Measurements from ENCODE around the gene CD3G.
"Not testable (repeated sequence)": the region's sequence is repeated elsewhere in the genome, so short reads cannot be mapped to it uniquely, and the experiment has no call there.

The CD3G gene

DNA sequence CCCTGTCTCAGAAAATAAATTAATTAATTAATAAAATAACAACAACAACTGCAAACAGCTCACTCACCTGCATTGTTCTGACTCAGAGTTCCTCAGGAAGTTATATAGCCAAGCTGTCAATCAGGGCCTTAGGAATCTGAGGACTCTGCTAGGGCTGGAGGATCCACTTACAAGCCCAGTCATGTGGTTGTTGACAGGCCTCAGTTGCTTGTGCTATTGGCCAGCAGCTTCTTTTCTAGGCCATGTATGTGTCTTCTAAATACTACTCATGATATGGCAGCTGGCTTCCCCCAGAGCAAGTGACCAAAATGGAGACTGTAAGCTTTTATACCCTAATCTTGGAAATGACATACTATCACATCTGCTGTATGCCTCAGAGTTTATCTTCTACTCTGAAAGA is 36.4 kb downstream of the CD3G start:
- DNase-seq (ENCODE audit: low read depth): no peak

DNA sequence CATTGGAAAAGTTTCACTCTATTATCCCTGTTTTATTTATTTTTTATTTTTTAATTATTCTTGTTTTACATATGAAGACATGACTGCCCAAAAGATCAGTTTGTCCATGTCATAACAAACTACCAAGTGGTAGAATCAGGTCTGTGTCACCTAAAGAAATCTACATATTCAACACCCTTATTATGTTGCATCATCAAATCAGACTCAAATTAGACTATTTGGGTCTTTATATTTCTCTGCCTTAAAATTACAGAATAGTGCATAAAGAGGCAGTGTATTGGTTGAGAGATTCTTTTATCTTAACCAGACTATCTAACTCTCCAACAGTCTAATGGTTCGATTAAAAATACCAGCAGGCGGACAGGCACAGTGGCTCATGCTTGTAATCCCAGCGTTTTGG is 38.8 kb downstream of the CD3G start:
- DNase-seq (ENCODE audit: low read depth): no peak

DNA sequence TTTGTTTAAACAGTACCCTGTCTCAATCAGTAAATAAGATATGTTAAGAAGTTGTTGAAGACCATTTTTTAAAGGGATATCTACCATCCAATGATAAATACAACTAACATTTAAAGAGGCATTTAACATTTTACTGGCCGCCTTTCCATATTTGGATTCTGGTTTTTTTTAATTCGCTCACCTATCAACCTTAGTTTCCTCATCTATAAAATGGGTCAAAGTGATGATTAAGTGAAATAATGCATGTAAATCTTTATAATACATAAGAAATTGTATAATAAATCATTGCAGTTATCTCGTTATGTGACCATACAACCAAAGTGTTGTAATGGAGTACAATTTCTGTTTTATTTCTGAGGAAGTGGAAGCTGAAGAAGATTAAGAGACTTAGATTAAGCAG is 39.5 kb downstream of the CD3G start:
- DNase-seq (ENCODE audit: low read depth): no peak

DNA sequence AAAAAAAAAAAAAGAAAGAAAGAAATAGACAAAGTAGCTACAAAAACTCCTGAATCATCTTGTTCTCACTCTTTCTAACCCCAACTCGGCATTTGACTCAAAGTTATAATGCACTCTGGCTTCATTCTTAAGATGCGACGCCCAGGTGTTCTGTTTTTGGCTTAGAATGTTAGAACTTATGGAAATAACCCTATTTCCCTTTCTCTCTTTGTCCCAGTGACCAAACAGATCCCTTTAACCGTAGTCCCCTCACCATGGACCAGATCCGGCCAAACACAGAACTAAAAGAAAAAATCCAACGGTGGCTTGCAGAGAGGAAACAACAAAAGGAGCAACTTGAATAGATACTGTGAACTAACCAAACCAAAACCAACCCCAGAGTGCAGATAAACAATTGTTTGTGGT is 52.0 kb downstream of the CD3G start:
- no peak for DNase-seq (ENCODE audit: low read depth)

DNA sequence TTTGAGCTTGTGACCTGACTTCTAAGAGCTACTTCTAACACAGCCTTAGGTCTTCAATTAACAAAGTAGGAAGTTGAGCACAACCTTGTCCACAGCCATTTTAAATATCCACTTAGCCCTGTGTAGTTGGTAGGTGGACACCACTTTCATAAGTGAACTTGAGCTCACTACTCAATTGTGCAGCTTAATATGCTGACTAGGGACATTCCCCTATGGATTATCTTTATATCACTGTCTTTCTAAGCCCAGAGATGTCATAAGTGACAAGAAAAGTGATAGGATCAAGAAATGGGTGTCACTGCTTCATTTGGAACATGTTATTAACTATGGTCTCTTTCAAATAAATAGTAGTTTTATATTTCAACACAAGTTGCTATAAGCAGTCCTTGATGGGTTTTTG is 53.3 kb downstream of the CD3G start:
- no peak for DNase-seq (ENCODE audit: low read depth)

DNA sequence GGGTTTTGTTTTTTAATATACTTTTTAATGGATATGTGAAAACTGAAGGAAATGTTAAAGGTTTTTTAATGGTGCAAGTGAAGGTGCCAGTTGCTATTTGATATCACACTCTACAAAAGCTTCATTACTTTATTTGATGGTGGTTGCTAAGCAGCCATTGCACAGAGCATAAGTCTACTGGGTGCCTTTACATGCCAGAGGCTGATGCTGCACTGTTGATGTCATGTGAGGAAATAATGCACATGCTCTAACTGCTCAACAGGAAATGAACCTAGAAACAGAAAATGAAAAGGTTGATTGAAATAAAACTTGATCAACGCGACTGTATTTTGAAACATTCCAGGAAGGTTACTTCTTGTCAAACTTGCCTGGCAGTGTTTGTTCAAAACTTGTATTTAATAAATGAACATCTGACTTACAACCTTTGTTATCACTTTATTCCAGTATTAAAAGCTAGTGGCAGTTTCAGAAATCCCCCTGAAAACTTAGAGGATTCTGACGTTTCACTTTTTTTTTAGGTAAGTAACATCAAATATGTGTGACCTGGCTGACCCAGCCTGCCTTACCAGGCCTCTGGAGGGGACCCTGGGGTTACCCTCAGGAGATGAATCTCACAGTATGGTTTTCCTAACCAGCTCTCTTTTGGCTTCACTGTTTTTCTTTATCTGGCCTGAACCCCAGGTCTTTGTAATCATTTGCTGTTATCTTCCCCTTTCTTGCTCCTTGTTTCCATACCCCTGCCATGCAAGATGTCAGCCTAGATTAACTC is 54.8 kb downstream of the CD3G start:
- peak; percentile 58 for DNase-seq (ENCODE audit: low read depth)

DNA sequence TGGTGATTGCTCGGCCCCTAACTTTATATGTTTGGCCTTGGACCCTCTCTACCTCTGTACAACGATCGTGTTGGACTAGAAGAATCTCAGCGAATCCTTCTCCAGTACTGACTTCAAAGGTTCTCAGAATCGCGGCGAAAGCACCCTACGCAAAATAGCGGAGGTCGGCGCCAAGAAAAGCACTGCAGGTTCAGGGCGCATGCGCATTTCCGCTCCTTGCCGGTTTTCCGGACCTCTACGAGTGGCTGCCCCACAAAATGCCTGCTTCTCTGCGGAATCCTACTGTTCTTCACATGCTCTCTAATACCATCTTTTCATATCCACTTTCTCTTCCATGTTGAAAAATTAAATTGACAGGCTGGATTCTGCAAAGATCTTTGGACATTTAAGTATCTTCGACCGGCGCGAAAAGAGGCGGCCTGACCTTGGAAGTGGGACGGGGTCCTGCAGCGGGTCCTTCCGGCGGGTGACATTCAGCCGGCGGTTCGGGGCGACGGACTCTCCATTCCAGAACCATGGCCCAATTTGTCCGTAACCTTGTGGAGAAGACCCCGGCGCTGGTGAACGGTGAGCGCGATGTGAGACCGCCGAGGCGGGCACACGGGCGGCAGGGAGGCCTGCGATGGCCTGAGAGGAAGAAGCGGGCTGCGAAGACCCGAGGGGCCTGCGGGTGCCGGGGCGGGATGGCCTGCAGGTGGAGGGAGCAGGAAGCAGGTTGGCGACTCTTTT is 57.2 kb downstream of the CD3G start, which contains the start of gene ATP5MG:
TSS of gene ATP5MG (plus strand) at position 456 of the 729 bp plus-strand sequence. CDS start at position 516, 60 bp downstream.
- DNase-seq (ENCODE audit: low read depth): peak; percentile 89

DNA sequence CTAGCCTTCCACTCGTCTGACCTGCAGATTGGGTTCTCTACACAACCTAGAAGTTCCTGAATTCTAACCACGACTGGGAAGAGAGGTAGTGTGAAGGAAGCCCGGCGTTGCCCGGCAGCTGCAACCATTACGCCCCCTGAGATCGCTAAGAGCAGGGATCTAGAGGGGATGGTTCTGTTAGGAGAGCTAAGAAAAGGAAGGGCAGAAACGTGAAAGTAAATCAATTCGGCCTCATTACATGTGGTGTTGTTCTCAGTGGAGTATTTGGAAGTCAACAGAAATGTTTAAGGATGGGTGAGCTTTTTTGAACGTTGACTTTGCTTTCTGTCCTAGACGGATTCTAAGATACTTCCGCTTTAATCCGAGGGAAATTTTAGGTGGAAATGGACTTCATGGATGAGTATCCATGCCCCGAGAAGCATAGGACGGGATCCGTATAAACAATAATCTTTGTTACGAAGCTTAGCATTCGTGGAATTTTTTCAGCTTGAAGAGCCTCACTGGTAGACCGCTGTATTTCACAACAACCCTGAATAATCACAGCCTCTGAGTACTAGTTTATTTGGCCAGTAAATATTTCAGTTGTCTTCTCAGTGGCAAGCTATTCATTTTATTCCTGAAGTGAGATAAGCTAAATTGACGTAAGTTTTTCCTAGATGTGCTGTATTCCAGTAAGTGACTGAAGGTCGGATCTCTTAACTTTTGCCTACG is 57.9 kb downstream of the CD3G start:
- DNase-seq (ENCODE audit: low read depth): no peak

DNA sequence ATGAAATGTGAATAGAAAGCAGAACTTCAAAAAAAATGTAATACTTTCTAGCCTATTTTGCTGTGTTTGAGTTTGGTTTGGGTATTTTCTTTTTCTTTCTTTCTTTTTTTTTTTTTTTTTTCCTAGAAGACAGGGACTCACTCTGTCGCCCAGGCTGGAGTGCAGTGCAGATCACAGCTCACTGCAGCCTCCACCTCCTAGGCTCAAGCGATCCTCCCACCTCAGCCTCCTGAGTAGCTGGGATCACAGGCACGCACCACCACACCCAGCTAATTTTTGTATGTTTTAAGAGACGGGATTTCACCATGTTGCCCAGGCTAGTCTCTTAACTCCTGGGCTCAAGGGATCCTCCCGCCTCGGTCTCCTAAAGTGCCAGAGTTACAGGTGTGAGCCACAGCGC is 58.5 kb downstream of the CD3G start:
- DNase-seq (ENCODE audit: low read depth): not testable (repeated sequence)

Measured in T follicular helper cell (primary cell).